ENCODE results near the gene POU2AF3. TPM values are rescaled to one million over a fixed set of nuclear protein-coding genes. Genes with fewer than 3 reads are reported as not detected.

Gene POU2AF3
- total RNA-seq, 4 donors from 2014 or later = 6.0 to 9.6 (median 7.1) TPM

DNA sequence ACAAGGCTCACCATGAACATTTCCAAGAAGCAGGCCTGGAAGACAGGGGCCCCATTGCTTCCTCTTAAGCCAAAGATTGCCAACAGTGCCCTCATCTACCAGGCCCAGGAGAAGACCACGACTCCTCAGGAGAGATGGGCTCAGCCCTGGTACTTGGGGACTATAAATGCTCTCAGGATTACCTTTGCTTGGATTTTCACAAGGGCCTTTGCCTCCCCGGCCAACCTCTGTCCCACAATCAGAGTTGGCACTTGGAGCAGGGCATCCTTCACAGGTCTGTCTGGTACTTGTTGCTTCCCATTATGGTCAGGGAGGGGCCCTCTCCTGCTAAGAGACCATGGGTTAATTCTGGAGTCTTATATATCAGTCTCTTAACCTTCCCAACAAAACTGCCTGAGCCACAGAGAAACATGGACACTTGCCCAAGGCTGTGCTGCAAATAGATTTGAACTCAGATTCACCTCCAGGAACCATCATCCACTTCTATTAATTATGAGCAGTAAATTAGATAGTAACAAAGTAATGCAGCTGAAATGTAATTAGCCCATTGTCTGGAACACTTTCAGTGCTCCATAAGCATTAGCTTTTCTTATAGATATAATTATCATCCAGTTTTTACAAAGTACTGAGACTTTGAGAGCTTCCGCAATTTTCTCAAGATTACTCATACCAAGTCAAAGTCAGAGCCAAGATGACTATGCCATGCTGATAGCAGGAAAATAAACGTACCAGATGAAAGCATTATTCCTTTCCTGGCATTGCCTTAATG, 33.5 kb downstream of the POU2AF3 start:
- Histone ChIP-seq H3K27ac (peak overlapping the region; percentile 5 to 57 (median 41)), H3K4me3 (no peak overlapping the region), H3K9me3 (no peaks in the 10 kb centered on the region), H3K4me1 (peaks cover 5 to 39% (median 21%) of the 10 kb centered on the region in 4 donors), H3K36me3 (no peaks in the 10 kb centered on the region), H3K27me3 (no peaks in the 10 kb centered on the region)
- DNase-seq = no peak
- in situ Hi-C loops (cut with MboI; ENCODE audit: low pct_ligation_motif_present in 1 of 4, low pct_unique_long_range_greater_than_20kb in 1 of 4, low sequenced_read_pairs in 3 of 4) = no loop called here
- TF ChIP-seq, protein P1, sequence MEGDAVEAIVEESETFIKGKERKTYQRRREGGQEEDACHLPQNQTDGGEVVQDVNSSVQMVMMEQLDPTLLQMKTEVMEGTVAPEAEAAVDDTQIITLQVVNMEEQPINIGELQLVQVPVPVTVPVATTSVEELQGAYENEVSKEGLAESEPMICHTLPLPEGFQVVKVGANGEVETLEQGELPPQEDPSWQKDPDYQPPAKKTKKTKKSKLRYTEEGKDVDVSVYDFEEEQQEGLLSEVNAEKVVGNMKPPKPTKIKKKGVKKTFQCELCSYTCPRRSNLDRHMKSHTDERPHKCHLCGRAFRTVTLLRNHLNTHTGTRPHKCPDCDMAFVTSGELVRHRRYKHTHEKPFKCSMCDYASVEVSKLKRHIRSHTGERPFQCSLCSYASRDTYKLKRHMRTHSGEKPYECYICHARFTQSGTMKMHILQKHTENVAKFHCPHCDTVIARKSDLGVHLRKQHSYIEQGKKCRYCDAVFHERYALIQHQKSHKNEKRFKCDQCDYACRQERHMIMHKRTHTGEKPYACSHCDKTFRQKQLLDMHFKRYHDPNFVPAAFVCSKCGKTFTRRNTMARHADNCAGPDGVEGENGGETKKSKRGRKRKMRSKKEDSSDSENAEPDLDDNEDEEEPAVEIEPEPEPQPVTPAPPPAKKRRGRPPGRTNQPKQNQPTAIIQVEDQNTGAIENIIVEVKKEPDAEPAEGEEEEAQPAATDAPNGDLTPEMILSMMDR (IDR thresholded peaks at IDR 0.05) = no peak
- WGBS, 2 donors (ENCODE audit: low coverage in 1 of 2) = 80 to 91% methylated on average over 2 to 4 of the region's 4 CpGs
- intact Hi-C loops (cut with DNase I; ENCODE audit: low total_unique reads) = no loop called here

DNA sequence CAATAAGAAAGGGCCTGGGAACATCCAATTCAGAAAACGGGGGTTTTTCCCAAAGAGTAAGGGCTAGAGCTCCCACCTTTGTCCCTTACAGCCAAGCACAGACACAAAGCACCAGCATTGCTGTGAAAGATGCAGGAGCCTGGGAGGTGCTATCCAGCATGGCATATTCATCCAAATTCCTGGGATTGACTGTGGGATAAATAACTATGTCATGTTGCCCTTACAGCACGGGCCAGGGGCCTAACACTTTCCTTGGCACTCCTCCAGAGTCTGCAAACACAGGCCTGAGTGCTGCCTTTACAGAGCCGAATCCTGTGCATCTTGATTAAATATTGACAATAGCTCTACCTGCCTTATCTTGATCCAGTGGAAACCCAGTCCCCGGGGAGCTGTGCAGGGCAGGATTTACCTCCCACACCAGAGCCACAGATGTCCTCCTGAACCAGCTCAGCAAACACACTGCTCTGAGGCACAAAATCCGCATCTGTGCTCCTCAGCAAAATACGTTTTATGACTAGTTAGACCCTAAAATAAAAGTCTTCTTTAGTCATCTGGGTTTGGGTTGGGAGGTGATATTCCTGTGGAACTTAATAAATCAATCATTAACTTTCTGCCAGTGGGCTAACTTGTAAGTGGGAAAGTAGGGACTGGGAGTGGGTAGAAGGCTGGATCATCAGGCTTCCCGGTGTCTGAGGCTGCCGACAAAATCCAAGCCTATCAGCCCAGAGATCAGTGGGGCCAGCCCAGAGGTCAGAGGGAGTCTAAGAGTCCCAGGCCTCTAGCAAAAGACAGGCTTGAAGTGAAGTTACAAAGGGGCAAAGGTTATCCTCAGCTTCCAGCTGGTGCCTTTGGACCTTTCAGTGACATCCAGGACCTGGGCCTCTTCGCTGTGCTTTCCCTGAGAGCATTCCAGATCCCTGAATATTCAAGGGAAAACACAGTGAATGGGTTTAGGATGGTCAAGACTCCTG, 36.5 kb downstream of the POU2AF3 start:
- H3K27ac ChIP-seq = peak overlapping the region in 3 of 4 donors; percentile 19 to 47 (median 35)

GRCh38 chr11:111335549-111335948, 37.2 kb downstream of the POU2AF3 start:
- H3K27me3 ChIP-seq = no peaks in the 10 kb centered on the region
- DNase-seq = no peak
- in situ Hi-C loops (cut with MboI; ENCODE audit: low pct_ligation_motif_present in 1 of 4, low pct_unique_long_range_greater_than_20kb in 1 of 4, low sequenced_read_pairs in 3 of 4) = no loop called here
- H3K27ac ChIP-seq = peak overlapping the region in 3 of 4 donors; percentile 14 to 47 (median 19)
- H3K4me1 ChIP-seq = peaks cover 5 to 29% (median 21%) of the 10 kb centered on the region in 4 donors
- intact Hi-C loops (cut with DNase I; ENCODE audit: low total_unique reads) = no loop called here
- H3K36me3 ChIP-seq = no peaks in the 10 kb centered on the region
- peaks cover 0 to 7% of the 10 kb centered on the region in 2 donors for H3K9me3 ChIP-seq
- no peak overlapping the region for H3K4me3 ChIP-seq
- TF ChIP-seq EP300 (IDR thresholded peaks at IDR 0.05; ENCODE audit: low read depth) = no peak
- TF ChIP-seq POLR2AphosphoS5 (IDR thresholded peaks at IDR 0.05) = no peak
- TF ChIP-seq POLR2A (IDR thresholded peaks at IDR 0.05) = no peak
- WGBS, 2 donors (ENCODE audit: low coverage in 1 of 2) = 40 to 59% methylated on average over 2 to 6 of the region's 6 CpGs

More for the DNA sequence above, 36.5 kb downstream of the POU2AF3 start:
- DNase-seq = peak; percentile 48
- H3K36me3 ChIP-seq = no peaks in the 10 kb centered on the region
- 12 to 59% methylated on average over 2 to 9 of the region's 9 CpGs for WGBS, 2 donors (ENCODE audit: low coverage in 1 of 2)
- in situ Hi-C loops (cut with MboI; ENCODE audit: low pct_ligation_motif_present in 1 of 4, low pct_unique_long_range_greater_than_20kb in 1 of 4, low sequenced_read_pairs in 3 of 4) = no loop called here
- TF ChIP-seq POLR2A (IDR thresholded peaks at IDR 0.05) = no peak
- TF ChIP-seq, protein P1 (IDR thresholded peaks at IDR 0.05) = no peak
- peak in 1 of 3 donors; percentile 14 for TF ChIP-seq POLR2AphosphoS5 (IDR thresholded peaks at IDR 0.05)
- H3K9me3 ChIP-seq = peaks cover 0 to 7% of the 10 kb centered on the region in 2 donors
- H3K4me3 ChIP-seq = no peak overlapping the region
- no peaks in the 10 kb centered on the region for H3K27me3 ChIP-seq
- intact Hi-C loops (cut with DNase I; ENCODE audit: low total_unique reads) = no loop called here
- peaks cover 5 to 37% (median 21%) of the 10 kb centered on the region in 4 donors for H3K4me1 ChIP-seq

- Histone ChIP-seq H3K4me1 (peaks cover 5 to 28% (median 21%) of the 10 kb centered on the region in 4 donors), H3K4me3 (no peak overlapping the region), H3K36me3 (no peaks in the 10 kb centered on the region), H3K27me3 (no peaks in the 10 kb centered on the region), H3K27ac (no peak overlapping the region), H3K9me3 (peaks cover 0 to 7% of the 10 kb centered on the region in 2 donors)
- DNase-seq = no peak
- 88 to 100% methylated on average over 1 to 4 of the region's 4 CpGs for WGBS, 2 donors (ENCODE audit: low coverage in 1 of 2)
- in situ Hi-C loops (cut with MboI; ENCODE audit: low pct_ligation_motif_present in 1 of 4, low pct_unique_long_range_greater_than_20kb in 1 of 4, low sequenced_read_pairs in 3 of 4) (no loop called here), intact Hi-C loops (cut with DNase I; ENCODE audit: low total_unique reads) (no loop called here)
- no peak for TF ChIP-seq EP300 (IDR thresholded peaks at IDR 0.05; ENCODE audit: low read depth)
- TF ChIP-seq POLR2AphosphoS5 (IDR thresholded peaks at IDR 0.05) = no peak
- TF ChIP-seq, protein P1 (IDR thresholded peaks at IDR 0.05) = no peak
- TF ChIP-seq POLR2A (IDR thresholded peaks at IDR 0.05) = no peak
These were observed 37.7 kb downstream of the POU2AF3 start for GRCh38 chr11:111336062-111336461.
